HG03039 (cell line): ENCODE data around the gene POLR1A.
A peak's percentile ranks its signal among the peaks of the same experiment; 100 is the strongest.

Experiments
- ATAC-seq: cut with Tn5 transposase; IDR thresholded peaks from one replicate; pipeline ENCODE4 v1.9.1; 2021; ENCODE audit warnings: mild to moderate bottlenecking, moderate library complexity; ENCODE audit not compliant: unreplicated experiment

The POLR1A gene

DNA sequence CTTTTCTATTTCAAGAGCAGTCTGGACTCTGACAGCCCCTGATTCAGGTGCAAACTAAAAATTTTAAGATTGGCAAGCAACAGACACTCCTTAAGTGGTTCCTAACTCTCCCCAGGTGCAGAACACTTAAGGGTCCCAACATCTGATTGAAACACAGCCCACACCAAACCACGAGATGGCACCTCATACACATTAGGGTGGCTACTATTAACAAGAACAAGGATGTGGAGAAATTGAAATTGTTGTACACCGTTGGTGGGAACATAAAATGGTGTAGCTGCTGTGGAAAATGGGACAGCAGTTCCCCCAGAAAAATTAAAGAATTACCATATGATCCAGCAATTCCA lies 82.3 kb downstream of the POLR1A start:
- ATAC-seq, result no peak

DNA sequence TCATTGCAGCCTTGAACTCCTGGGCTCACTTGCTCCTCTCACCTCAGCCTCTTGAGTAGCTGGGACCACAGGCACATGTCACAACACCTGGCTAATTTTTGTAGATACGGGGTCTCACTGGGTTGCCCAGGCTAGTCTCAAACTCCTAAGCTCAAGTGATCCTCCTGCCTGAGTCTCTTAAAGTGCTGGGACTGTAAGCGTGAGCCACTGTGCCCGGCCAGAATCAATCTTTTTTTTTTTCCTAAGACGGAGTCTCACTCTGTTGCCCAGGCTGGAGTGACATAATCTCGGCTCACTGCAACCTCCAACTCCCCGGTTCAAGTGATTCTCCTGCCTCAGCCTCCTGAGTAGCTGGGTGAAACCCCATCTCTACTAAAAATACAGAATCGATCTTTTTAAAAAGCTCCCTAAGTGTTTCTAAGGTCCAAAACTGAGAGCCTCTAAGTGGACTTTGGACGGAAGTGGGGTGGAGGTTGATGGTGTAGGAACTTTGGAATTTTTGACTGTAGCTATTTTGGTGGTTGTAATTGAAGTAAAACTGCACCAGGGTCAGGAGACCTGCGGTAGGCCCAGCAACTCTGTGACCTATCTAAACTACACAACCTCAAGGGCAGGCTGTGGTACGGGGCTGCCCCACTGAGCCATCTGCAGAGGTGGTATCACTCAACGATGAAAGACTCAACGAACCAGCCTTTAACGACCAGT lies 82.9 kb downstream of the POLR1A start:
- ATAC-seq, result peak; percentile 65

GRCh38 chr2:86021396-86022378 lies 84.0 kb downstream of the POLR1A start:
- ATAC-seq, result no peak

DNA sequence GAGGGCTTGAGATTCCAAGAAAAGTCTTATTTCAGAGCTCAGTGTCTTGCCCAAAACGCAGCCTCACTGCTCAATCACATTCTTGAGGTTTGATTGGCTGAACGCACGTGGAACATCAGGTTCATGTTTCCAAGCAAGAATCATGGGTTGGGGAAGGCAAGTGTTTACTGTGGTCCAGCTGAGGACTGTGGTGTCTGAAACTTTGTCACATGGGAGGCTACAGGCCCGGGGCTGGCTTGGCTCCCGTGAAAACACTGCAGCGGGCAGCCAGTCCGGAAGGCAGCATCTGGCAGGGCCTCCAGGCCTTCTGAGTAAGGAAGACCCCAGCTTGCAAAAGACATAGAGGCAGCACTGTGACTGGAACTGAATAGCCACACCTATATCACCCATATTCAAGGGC lies 84.7 kb downstream of the POLR1A start:
- ATAC-seq, result no peak

- ATAC-seq, result no peak
These were observed 86.6 kb downstream of the POLR1A start for GRCh38 chr2:86019121-86019520.

DNA sequence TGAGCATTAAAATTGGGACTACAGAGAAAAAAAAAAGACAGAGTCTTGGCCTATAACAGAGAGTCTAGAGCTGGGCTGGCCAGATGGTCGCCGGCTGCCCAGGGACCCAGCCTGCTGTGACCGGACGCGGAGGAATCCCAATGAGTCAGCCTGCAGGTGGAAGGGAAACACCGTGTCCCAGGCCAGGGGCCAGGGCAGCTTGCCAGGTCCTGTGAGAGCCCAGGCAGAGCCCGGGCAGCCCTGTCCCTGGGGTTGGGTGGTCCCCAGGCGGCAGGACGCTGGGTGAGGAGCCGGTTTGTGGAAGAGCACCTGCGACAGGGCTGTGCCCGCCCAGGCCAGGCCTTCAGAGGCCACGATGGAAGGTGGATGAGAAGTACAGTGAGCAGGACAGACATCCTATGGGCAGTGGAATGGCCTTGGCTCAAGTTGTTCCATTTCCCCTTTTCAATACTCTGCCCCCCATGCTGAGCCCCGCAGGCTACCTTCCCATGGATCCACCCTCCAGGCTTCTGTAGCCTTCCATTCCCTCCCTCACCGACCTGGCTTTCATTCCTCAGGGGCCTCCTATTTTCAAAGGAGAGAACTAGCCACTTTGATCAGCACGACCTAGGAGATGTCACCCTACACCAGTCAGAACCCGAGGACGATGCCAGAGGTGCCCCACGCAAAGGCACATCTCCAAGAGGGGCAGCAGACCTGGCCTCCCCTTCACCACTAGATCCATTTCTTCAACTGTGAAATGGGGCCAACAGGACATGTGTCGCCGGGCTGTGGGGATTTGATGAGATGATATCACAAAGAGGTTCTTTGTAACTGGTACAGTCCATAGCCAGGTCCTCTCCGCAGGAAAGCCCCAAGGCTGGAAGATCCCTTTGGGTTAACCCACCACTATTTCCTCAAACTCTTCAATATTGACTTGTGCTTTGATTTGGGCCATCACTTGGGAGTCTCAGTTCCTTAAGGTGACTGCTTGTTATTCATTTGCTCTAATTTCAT lies 87.5 kb downstream of the POLR1A start:
- ATAC-seq, result no peak

DNA sequence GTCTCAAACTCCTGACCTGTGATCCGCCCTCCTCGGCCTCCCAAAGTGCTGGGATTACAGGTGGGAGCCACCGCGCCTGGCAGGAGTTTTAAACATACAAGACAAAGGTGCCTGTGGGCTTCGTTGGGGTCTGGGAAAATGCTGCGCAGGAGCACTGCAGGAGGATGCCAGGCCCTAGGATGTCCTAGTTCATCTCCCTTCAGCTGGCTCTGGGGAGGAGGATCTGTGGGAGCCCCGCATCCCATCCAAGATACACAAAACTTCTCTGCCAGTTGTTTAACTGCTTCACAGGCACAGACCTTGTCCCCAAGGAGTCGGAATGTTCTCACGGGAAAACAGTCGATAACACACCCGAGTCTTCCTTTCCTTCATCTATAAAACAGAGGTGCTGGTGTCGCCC lies 89.1 kb downstream of the POLR1A start:
- ATAC-seq, result no peak

DNA sequence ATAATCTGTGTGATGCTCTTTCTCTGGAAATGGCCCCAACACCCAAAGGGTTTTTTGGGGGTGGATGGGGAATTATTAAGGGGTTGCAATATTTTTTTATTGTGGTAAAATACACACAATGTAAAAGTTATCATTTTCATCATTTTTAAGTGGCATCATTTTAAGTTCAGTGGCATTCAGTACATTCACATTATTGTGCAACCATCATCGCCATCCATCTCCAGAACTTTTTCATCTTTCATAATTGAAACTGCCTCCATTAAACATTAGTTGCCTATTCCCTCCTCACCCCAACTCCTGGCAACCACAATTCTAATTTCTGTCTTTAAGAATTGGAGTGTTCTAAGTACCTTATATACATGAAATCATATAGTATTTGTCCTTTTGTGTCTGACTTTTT lies 90.0 kb downstream of the POLR1A start:
- no peak for ATAC-seq

GRCh38 chr2:86015006-86015405 lies 90.7 kb downstream of the POLR1A start:
- no peak for ATAC-seq

DNA sequence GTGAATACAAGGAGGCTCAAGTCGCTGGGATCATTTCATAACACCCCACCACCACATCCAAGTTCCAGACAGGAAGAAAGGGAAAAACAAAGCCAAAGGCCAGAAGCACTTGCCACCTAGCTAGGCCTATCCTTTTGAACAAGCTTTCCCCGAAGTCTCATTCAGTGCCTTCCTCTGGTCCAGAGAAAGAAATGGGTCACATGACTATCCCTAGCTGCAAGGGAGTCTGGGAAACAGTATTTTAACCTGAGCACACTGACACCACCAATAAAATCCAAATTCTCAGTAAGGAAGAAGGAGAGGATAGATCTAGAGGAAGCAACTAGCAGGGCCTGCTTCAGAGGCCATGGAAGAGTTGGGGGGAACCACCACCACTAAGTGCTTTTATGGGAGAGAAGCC lies 91.2 kb downstream of the POLR1A start:
- no peak for ATAC-seq

DNA sequence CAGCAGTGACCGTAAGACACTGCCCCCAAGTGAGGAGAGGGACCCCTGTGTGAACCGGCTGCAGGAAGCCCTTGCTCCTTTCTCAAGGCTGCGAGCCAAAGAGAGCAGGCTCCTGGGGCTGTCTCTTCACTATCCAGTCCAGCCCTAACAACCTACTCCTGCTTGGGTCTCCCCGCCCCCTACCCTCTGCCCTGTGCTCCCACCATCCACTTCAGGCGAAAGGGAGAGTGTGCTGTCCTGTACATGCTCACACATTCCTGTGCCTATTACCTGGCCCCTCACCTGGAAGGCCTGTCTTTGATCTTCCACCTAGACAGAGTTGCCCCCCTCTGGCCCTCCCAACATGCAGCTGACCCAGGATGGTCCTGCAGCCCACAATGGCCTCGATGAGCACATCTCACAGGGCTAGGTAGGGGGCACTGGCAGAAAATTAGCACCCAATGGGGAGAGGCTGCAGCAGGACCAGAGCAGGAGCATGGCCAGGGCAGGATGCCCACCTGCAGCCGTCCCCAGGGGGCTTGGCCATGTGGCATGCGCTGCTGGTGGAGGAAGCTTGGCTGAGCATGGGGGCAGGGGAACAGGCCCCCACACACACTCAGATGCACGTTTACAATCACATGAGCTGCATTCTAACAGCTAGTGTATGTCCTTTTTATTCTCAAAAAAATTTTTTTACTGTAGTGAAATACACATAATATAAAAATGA lies 93.5 kb downstream of the POLR1A start:
- no peak for ATAC-seq

DNA sequence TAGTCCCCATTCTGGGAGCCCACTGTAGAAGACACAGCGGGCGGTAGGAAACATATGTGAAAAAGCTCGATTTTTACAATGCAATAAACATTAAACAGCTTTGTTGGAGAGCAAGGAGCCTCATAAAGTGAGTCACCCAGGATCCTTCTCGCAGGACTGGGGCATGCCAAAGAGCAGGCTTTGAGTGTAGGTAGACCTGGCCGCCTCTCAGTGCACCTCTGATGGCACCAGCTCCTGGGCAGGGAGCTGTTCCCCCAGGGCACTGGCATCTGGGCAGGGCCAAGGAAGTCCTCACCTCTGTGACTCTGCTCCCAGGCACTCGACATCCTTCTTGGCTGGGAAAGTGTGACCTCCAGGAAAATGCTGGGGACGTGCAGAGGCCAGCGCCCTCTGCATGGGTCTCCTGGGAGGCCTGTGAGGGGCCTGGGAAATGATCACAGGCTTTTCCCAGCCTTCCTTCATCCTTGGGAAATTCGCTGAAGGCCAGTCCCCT lies 94.2 kb downstream of the POLR1A start:
- no peak for ATAC-seq

GRCh38 chr2:86010083-86010482 lies 95.6 kb downstream of the POLR1A start:
- no peak for ATAC-seq

DNA sequence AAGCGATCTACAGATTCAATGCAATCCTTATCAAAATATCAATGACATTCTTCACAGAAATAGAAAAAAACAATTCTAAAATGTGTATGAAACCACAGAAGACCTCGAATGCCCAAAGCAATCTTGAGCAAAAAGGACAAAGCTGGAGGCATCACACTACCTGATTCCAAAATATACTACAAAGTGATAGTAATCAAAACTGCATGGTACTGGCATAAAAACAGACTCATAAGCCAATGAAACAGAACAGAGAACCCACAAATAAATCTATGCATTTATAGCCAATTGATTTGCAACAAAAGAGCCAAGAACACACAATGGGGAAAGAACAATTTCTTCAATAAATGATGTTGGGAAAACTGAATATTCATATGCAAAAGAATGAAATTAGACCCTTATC lies 99.2 kb downstream of the POLR1A start:
- no peak for ATAC-seq

- ATAC-seq, result no peak
These were observed 101.7 kb downstream of the POLR1A start for GRCh38 chr2:86003967-86004366.

DNA sequence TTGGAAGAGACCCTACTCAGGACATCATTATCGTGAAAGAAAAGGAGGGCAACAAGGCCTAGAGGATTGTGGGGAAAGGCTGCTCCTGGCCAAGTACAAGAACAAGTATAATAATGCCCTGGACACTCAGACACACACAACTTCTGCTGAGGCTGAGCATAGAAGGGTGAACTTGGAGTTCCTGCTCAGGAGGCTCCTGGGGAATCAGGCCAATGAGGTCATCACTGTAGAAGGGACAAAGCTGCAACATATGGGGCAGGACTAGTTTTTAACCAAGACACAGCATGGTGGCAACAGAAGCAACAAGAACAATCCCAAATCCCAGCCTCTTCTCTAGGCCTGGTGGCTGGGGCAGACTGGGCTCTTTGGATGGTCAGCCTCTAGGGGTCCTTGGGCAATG lies 102.6 kb downstream of the POLR1A start:
- no peak for ATAC-seq

DNA sequence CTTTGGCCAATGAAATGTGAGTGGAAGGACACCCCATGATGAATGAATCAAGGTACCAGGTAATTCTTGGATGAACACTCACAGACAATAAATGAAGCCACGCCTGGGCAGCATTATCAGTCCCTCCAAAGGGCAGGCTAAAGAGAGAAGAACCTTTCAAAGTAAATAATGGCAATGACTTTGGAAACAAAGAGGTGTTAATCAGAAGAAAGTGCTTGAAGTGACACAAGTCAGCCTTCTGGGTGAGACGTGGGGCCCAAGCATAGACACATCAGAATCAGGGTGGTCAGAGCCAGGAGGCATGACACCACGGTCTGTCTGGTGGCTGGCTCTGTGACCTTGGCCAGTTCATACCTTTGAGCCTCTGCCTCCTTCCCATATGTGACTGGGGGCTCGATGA lies 103.3 kb downstream of the POLR1A start:
- no peak for ATAC-seq

GRCh38 chr2:86001326-86001725 lies 104.4 kb downstream of the POLR1A start:
- no peak for ATAC-seq

GRCh38 chr2:86000938-86001312 lies 104.8 kb downstream of the POLR1A start:
- ATAC-seq, result no peak
